Measurements from ENCODE around the gene ABCA10. TPM values are rescaled to one million over a fixed set of nuclear protein-coding genes. Genes with fewer than 3 reads are reported as not detected.

ABCA10 gene
- total RNA-seq, 1 experiment from 2014 or later, result not detected

DNA sequence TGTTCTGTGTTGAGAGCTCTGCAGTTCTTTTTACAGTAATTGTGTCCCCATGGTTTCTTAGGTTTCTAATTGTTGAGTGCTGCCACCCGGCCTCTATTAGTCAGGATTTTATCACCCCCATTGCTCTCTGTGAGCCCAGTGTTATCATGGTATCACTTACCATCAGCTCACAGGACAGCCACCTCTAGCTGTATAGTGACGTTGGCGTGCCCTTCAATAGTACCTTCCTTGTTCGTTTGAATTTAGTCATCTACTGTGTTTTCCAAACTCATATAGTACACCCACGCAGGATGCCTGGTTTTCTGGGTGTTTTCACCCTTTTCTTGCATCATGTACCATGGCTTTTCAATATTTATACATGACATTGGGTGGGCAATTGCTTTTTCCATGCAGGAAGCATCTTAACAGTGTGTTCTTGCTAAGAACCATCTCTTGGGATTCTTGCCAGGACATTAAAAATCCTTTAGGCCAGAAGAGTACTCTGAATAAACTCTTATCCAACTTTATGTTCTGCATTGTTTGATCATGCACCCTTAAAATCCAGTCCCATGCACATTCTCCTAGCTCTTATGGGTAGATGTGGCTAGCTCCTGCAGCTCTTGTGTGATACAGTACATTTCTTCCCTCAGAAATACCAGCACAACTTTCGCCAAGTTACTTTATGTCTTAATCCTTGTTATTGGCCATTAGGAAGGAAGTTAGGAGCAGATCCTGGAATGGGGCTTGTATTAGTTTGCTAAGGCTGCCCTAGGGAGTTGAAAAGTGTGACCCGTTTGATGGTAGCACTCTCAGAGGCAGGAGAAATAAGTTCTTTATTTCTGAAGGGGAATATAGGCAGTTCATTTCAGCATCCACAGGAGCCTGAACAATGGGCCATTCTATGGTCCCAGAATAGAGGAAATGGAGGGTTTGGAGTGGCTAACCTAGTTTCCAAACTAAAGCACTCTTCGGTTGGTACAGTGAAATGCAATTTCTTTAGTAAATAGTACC is 11.3 kb upstream of the ABCA10 start:
- Histone ChIP-seq H3K27me3 (peaks cover 4% of the 10 kb centered on the region; the same call in 1 of the 2 replicates), H3K36me3 (no peaks in the 10 kb centered on the region), H3K9me3 (replicated peaks) (no peaks in the 10 kb centered on the region), H3K4me3 (no peak overlapping the region), H3K27ac (no peak overlapping the region), H3K4me1 (no peaks in the 10 kb centered on the region)
- no peak for DNase-seq

- H3K9me3 ChIP-seq (replicated peaks), result no peaks in the 10 kb centered on the region
Observed at GRCh38 chr17:69236946-69237345, 8.3 kb upstream of the ABCA10 start.

DNA sequence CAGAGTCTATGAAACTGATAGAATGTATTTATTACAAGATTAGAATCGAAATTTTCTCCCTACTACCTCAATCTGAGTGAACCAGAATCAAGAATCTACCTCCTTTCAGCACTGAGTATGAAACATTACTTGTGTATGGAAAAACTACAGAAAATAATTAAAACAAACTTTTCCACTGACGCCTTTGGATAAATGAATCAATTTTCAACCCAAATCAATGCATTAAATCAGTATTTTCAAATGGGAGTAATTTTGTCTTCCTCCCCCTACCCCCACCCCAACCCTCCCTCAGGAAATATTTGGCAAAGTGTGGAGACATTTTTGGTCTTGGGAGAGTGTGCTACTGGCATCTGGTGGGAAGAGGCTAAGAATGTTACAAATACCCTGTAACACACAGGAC is 7.8 kb upstream of the ABCA10 start:
- H3K27ac ChIP-seq, result no peak overlapping the region

More at GRCh38 chr17:69236946-69237345, 8.3 kb upstream of the ABCA10 start:
- Histone ChIP-seq H3K4me1 (no peaks in the 10 kb centered on the region), H3K27ac (no peak overlapping the region), H3K4me3 (no peak overlapping the region), H3K27me3 (no peaks in the 10 kb centered on the region), H3K36me3 (no peaks in the 10 kb centered on the region)
- no peak for DNase-seq

DNA sequence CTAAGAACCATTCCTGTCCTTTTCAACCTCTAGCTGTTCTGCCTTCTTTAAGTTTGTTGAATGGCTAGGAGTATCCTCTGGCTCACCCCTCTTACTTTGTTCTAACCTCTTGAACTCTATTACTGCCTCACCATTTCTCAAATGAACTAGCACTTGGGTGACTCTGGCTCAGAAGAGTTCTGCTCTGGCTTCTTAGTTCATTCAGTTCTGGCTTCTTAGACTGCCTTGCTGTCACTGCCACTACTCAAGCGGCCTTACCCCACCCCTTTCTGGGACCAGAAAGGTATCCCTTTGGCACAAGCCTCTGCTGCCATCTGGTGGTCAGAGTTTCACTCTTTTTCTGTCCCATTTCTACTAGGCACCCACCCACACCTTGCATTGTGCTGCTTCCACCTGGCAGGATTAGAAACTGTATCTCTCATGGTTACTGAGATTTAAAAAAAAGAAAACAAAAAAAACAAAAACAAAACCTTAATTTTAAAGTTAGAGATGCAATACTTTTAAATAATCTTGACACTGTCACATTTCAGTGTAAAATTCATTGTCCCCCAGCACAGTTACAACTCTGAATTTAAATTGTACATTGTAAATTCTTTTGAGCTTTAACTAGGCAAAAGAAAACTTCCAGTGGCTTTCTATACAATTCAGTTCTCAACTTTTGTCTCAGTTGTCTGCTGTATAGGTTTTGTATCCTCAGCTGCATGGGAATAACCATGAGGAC is 6.9 kb upstream of the ABCA10 start:
- no peak overlapping the region for H3K27ac ChIP-seq
- peak; percentile 66 to 86 for DNase-seq
- no peaks in the 10 kb centered on the region for H3K9me3 ChIP-seq (replicated peaks)
- no peak overlapping the region for H3K4me3 ChIP-seq
- no peaks in the 10 kb centered on the region for H3K27me3 ChIP-seq
- no peaks in the 10 kb centered on the region for H3K36me3 ChIP-seq
- no peaks in the 10 kb centered on the region for H3K4me1 ChIP-seq

More for the DNA sequence above, 7.8 kb upstream of the ABCA10 start:
- no peak overlapping the region for H3K4me3 ChIP-seq
- H3K27me3 ChIP-seq, result no peaks in the 10 kb centered on the region
- no peaks in the 10 kb centered on the region for H3K4me1 ChIP-seq
- H3K9me3 ChIP-seq (replicated peaks), result no peaks in the 10 kb centered on the region
- H3K36me3 ChIP-seq, result no peaks in the 10 kb centered on the region
- no peak for DNase-seq

GRCh38 chr17:69232650-69233049 is 4.0 kb upstream of the ABCA10 start:
- no peaks in the 10 kb centered on the region for H3K9me3 ChIP-seq (replicated peaks)
- H3K27me3 ChIP-seq, result no peaks in the 10 kb centered on the region
- no peak overlapping the region for H3K4me3 ChIP-seq
- no peak for DNase-seq
- H3K4me1 ChIP-seq, result no peaks in the 10 kb centered on the region
- H3K27ac ChIP-seq, result no peak overlapping the region
- no peaks in the 10 kb centered on the region for H3K36me3 ChIP-seq

DNA sequence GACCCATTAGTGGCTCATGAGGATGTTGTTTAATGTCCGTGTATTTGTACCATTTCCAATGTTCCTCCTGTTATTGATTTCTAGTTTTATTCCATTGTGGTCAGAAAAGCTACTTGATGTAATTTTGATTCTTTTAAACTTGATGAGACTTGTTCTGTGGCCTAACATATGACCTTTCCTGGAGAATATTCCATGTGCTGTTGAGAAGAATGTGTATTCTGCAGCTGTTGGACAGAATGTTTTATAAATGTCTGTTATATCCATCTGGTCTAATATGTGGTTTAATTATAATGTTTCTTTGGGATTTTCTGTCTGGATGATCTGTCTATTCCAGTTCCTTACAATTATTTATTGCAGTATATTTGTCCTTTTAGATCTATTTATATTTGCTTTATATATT is 2.9 kb upstream of the ABCA10 start:
- H3K4me1 ChIP-seq, result no peaks in the 10 kb centered on the region
- H3K4me3 ChIP-seq, result no peak overlapping the region
- no peak overlapping the region for H3K27ac ChIP-seq
- H3K36me3 ChIP-seq, result no peaks in the 10 kb centered on the region
- H3K27me3 ChIP-seq, result no peaks in the 10 kb centered on the region
- H3K9me3 ChIP-seq (replicated peaks), result no peaks in the 10 kb centered on the region
- DNase-seq, result no peak

- no peaks in the 10 kb centered on the region for H3K9me3 ChIP-seq (replicated peaks)
- no peak for DNase-seq
- no peaks in the 10 kb centered on the region for H3K27me3 ChIP-seq
Observed at GRCh38 chr17:69230939-69231338, 2.3 kb upstream of the ABCA10 start.

GRCh38 chr17:69228018-69228417 is 606 bp downstream of the ABCA10 start:
- no peaks in the 10 kb centered on the region for H3K36me3 ChIP-seq
- no peak for DNase-seq
- no peaks in the 10 kb centered on the region for H3K9me3 ChIP-seq (replicated peaks)
- no peaks in the 10 kb centered on the region for H3K4me1 ChIP-seq
- H3K27me3 ChIP-seq, result no peaks in the 10 kb centered on the region
- H3K27ac ChIP-seq, result no peak overlapping the region
- no peak overlapping the region for H3K4me3 ChIP-seq

More at GRCh38 chr17:69230939-69231338, 2.3 kb upstream of the ABCA10 start:
- Histone ChIP-seq H3K27ac (no peak overlapping the region), H3K4me3 (no peak overlapping the region), H3K36me3 (no peaks in the 10 kb centered on the region), H3K4me1 (no peaks in the 10 kb centered on the region)

GRCh38 chr17:69227541-69227940 is 1.1 kb downstream of the ABCA10 start:
- H3K4me3 ChIP-seq, result no peak overlapping the region
- no peaks in the 10 kb centered on the region for H3K36me3 ChIP-seq
- DNase-seq, result no peak
- no peak overlapping the region for H3K27ac ChIP-seq
- no peaks in the 10 kb centered on the region for H3K9me3 ChIP-seq (replicated peaks)
- H3K4me1 ChIP-seq, result no peaks in the 10 kb centered on the region
- no peaks in the 10 kb centered on the region for H3K27me3 ChIP-seq

DNA sequence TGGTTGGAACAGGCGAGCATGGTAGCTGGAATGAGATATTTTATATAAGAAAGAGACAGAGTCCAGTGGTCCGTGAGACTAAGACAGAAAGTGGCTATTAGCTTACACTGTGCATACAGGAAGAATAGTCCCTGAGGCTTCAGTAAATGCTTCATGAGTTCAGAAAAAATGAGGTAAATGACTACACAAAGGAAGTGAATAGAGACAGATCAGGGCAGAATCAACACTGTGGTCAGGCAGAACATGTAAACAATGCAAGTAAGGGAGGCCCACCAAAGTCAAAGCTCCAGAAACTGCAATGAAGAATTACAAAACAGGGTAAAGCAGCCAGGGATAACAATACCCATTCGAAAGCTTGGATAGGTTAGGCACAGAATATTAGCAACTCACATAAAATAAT is 4.8 kb downstream of the ABCA10 start:
- no peak overlapping the region for H3K27ac ChIP-seq
- no peaks in the 10 kb centered on the region for H3K36me3 ChIP-seq
- H3K9me3 ChIP-seq (replicated peaks), result no peaks in the 10 kb centered on the region
- no peaks in the 10 kb centered on the region for H3K4me1 ChIP-seq
- no peak overlapping the region for H3K4me3 ChIP-seq
- no peak for DNase-seq
- H3K27me3 ChIP-seq, result no peaks in the 10 kb centered on the region

DNA sequence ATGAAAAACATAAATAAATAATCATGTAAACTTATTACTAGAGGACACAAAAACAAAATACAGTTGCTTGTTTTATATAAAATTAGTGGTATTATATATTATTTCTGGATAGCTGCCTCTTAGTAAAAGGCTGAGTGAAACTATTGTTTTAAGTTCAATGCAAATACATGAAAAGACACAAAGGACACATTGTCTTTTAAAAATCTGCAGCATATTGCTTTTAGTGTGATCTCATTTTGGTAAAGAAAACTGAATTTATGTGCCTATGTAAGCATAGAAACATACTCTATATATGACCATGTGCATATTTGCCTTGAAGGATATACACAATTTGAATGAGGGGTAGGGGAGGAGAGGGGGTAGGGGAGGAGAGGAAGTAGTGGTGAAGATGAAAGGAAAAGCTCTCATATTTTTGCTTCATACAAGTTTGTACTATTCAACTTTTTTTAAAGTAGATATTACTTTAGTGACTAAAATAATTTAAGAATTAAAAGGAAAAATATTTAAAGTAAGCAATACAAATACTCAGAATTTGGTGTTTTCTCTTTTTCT is 5.8 kb downstream of the ABCA10 start:
- H3K4me1 ChIP-seq, result no peaks in the 10 kb centered on the region
- no peaks in the 10 kb centered on the region for H3K9me3 ChIP-seq (replicated peaks)
- no peaks in the 10 kb centered on the region for H3K36me3 ChIP-seq
- no peak for DNase-seq
- no peak overlapping the region for H3K27ac ChIP-seq
- H3K4me3 ChIP-seq, result no peak overlapping the region
- no peaks in the 10 kb centered on the region for H3K27me3 ChIP-seq

DNA sequence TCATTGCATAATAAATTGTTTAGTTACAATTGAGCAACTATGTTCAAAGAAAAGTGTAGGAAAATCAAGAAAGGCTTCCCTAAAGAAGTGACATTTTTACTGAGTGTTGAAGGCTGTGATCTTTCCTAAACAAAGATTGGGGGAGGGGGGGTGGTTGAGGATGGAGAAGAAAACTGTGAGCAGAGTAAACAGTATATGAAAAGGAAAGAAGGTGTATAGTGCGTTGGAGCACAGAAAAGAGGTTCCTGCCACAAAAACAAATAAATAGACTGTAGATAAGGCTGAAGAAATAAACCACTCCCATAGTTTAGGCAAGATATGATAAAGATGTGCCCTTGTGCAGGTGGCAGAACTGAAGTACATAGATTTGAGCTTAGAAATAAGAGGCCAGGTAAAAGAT is 8.5 kb downstream of the ABCA10 start:
- H3K27me3 ChIP-seq, result no peaks in the 10 kb centered on the region
- no peaks in the 10 kb centered on the region for H3K9me3 ChIP-seq (replicated peaks)

DNA sequence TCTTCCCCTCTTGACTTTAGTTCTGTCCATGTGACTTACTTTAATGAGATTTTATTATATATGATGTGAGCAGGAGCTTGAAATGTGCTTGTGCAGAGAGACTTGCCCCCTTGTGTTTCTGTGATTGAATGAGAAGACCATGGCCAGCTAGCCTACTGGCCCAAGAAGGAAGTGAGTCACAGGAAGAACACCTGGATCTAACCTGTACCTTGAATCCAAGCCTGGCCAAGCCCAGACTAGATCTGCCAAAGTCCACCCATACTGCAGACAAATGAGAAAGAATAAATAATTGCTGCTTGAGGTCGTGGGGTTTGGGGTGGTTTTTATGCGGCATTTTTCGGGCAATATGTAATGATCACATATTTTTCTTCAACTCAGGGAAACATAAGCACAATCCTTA is 9.6 kb downstream of the ABCA10 start:
- Histone ChIP-seq H3K27me3 (no peaks in the 10 kb centered on the region), H3K9me3 (replicated peaks) (no peaks in the 10 kb centered on the region), H3K27ac (no peak overlapping the region), H3K4me1 (no peaks in the 10 kb centered on the region), H3K4me3 (no peak overlapping the region), H3K36me3 (no peaks in the 10 kb centered on the region)
- DNase-seq, result no peak

More for the DNA sequence above, 8.5 kb downstream of the ABCA10 start:
- no peak overlapping the region for H3K27ac ChIP-seq
- H3K4me1 ChIP-seq, result no peaks in the 10 kb centered on the region
- no peaks in the 10 kb centered on the region for H3K36me3 ChIP-seq
- DNase-seq, result no peak
- H3K4me3 ChIP-seq, result no peak overlapping the region

DNA sequence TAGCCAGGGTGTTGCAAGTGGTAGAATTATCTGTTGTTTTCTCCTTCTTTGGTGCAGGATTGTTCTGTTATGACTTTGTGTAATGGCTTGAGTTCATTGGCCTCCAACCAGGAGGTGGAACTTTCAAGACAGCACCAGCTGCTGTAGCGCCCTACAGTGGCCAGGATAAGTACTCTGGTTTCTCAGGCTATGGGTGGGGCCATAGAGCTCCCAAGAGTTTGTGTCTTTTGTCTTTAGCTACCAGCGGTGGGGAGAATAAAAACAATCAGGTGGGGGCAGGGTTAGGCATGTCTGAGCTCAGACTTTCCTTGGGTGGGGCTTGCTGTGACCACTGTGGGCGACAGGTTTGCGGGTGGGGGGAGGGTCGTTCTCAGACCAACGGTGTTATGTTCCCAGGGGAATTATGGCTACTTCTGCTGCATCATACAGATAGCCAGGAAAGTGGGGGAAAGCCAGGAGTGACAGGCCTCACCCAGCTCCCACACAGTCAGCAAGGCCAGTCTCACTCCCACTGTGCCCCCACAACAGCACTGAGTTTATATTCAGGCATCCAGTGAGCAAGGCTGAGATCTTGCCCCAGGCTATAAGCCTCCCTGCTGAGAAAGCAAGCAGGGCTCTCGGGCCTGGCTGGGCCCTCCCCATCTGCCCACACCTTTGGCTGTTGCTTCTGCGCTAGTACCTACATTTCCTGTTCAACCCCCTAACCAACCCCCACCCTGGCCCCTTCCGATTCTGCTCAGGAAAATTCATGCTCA is 15.4 kb downstream of the ABCA10 start:
- no peaks in the 10 kb centered on the region for H3K36me3 ChIP-seq
- H3K27ac ChIP-seq, result no peak overlapping the region
- H3K27me3 ChIP-seq, result no peaks in the 10 kb centered on the region
- peak in 1 of 2 experiments; percentile 8 for DNase-seq
- H3K9me3 ChIP-seq (replicated peaks), result no peaks in the 10 kb centered on the region
- no peaks in the 10 kb centered on the region for H3K4me1 ChIP-seq
- H3K4me3 ChIP-seq, result no peak overlapping the region

Measured in SJCRH30 (cell line).